ENCODE results near the gene CST6.

Gene CST6

GRCh38 chr11:66011785-66012303 is at the start of gene CST6:
TSS of gene CST6 (plus strand) at chr11:66012008. CDS start at chr11:66012045, 37 bp downstream.
- DNase-seq, result peak; percentile 82

GRCh38 chr11:65962141-65962564 is 49.7 kb upstream of the CST6 start:
- no peak for DNase-seq

GRCh38 chr11:65964906-65965305 is 46.9 kb upstream of the CST6 start:
- no peak for DNase-seq

- no peak for DNase-seq
Observed at GRCh38 chr11:65965986-65966762, 45.6 kb upstream of the CST6 start.

- DNase-seq, result no peak
Observed at GRCh38 chr11:65967329-65967934, 44.4 kb upstream of the CST6 start.

GRCh38 chr11:65968600-65969482 is 43.0 kb upstream of the CST6 start:
- no peak for DNase-seq

GRCh38 chr11:65972116-65972515 is 39.7 kb upstream of the CST6 start:
- DNase-seq, result no peak

- peak; percentile 34 for DNase-seq
Observed at GRCh38 chr11:65973439-65974110, 38.2 kb upstream of the CST6 start.

- no peak for DNase-seq
Observed at GRCh38 chr11:65975771-65976170, 36.0 kb upstream of the CST6 start.

GRCh38 chr11:65976216-65977176 is 35.3 kb upstream of the CST6 start:
- DNase-seq, result no peak

- no peak for DNase-seq
Observed at GRCh38 chr11:65977621-65978390, 34.0 kb upstream of the CST6 start.

- no peak for DNase-seq
Observed at GRCh38 chr11:65978391-65979238, 33.2 kb upstream of the CST6 start.

- no peak for DNase-seq
Observed at GRCh38 chr11:65979261-65979759, 32.5 kb upstream of the CST6 start.

- no peak for DNase-seq
Observed at GRCh38 chr11:65981101-65981740, 30.6 kb upstream of the CST6 start.

GRCh38 chr11:65981972-65982823 is 29.6 kb upstream of the CST6 start:
- DNase-seq, result no peak

- DNase-seq, result no peak
Observed at GRCh38 chr11:65982824-65983588, 28.8 kb upstream of the CST6 start.

- no peak for DNase-seq
Observed at GRCh38 chr11:65983589-65983987, 28.2 kb upstream of the CST6 start.
